Stimulated activated CD8-positive, alpha-beta memory T cell treated with anti-CD3 and anti-CD28 coated beads, Interleukin-15, amount 100 ng/mL, for 4 hours (primary cell): ENCODE data around the gene TUT1.
"Not testable (repeated sequence)": the region's sequence is repeated elsewhere in the genome, so short reads cannot be mapped to it uniquely, and the experiment has no call there.

Experiments
- DNase-seq, 2 donors: peaks; one replicate each; pipeline ENCODE4 v3.0.0-alpha.2; 2020; ENCODE audit warnings: low read depth in 2 of 2

The TUT1 gene

GRCh38 chr11:62591448-62592145 is at the start of gene TUT1:
TUT1 (minus strand) TSS chr11:62591523; CDS start chr11:62591485, 38 bp downstream.
- DNase-seq: peak; percentile 91 to 95

- DNase-seq: no peak
Observed at GRCh38 chr11:62632492-62632891, 41.2 kb upstream of the TUT1 start.

DNA sequence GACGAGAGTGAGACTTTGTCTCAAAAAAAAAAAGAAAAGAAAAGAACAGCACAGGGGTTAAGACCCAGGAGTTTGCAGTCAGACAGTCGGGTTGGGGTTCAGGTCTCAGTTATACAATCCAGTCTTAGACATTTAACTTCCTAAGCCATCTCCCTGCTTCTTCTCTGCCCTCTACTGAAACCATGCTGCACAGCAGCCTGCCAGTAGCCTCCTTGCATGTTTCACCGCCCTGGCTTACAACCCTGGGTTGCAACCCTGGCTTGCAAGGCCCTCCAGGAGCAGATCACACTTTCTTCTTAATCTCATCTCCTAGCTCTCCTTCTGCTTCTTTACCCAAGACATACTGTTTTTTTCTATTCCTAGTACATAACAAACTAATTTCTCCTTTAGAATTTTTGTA is 36.4 kb upstream of the TUT1 start:
- no peak for DNase-seq

- no peak for DNase-seq
Observed at GRCh38 chr11:62622476-62623089, 31.3 kb upstream of the TUT1 start.

DNA sequence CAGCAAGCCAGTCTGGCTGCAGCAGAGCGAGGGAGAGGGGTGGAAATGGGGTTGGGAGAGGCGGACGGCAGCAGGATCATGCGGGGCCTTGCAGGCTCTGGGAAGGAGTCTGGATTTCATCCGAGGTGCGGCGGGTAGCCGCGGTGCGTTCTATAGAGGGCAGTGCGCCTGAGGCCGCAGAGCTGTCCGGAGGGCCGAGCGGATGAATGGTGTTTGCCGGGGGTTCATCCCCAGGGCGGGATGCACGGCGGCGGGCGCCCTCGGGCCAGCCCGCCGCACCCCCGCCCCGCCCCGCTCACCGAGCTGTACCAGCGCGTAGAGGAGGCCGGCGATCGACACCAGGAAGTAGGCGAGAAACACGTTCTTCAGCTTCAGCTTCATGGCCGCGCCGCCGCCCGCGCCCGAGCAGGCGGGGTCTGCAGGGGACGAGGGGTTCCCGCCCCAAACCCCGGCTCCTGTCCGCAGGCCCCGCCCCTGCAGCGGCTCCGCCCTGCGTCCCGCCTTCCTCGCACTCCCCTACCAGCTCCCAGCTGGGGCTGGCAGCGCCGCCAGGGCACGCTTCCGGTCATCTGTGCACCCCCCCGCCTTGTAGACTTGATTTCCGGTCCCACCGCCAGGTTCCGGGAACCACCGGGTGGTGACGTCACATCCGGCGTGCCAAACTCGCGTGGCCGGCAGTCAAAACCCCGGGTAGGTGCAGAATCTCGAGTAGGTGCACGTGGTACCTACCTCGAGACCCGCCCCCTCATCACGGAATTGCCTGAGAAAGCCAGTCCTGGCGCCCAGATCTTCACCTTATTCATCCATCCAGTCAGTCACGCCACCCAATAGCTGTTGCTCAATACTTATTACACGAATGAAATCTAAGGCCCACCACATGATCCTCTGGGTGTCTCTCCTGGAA is 30.5 kb upstream of the TUT1 start, which contains the start of gene B3GAT3:
Gene B3GAT3, minus strand, starts transcription at position 420 of the 904 bp plus-strand sequence. Its CDS starts 39 bp downstream, at position 381.
- peak; percentile 97 for DNase-seq

DNA sequence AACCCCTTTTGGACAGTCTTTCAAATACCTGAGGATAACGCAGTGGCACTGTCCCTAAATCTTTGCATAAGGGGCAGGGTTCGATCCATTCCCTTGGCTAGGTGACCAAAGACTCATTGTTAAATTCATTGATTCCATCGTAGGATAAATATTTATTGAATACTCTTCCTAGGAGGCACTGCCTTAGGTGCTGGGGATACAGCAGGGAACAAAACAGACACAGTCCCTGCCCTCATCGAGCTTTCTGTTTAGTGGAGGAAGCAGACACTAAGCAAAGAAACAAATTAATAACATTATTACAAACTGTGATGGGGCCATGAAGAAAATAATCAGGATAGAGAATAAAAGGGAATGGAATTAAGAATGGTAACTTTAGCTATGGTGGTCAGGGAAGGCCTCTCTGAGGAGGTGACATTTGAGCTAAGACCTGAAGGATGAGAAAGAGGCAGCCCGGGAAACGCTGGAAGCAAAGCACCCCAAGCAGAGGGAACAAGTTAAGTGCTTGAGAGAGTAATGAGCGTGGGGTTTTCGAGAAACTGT is 29.8 kb upstream of the TUT1 start:
- DNase-seq: no peak

- not testable (repeated sequence) for DNase-seq
Observed at GRCh38 chr11:62616957-62617356, 25.6 kb upstream of the TUT1 start.

DNA sequence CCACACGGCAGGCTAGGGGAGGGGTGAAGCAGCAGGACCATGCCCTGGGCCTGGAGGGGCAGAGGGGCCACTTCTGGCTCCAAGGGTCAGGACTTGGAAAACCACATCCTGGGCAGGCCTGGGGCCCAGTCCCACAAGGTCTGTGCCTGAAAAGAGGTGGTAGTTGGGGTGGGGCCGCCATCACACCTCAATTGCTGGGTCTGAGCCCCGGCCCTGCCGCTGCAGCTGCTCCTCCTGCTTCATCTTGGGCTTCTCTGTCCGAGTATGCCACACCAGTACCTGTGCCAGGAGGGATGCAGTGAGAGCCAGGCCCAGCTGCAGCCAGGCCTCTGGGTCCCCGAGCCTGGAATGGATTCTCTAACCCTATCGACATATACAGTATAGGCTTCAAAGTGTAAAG is 24.2 kb upstream of the TUT1 start:
- no peak for DNase-seq

DNA sequence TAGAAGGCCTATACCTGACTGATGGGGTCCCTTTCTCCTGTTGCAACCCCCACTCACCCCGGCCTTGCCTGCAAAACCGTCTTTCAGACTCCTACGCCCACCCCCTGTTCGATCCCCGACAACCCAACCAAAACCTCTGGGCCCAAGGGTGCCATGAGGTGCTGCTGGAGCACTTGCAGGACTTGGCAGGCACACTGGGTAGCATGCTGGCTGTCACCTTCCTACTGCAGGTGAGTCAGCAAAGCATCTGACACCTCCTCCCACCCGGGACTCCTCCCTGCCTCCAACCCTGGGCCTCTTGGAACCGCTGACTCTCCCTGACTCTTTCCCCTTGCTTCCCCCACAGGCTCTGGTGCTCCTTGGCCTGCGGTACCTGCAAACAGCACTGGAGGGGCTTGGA is 23.0 kb upstream of the TUT1 start:
- DNase-seq: no peak

GRCh38 chr11:62613291-62613778 is 22.0 kb upstream of the TUT1 start:
- no peak for DNase-seq

GRCh38 chr11:62612366-62613290 is 21.3 kb upstream of the TUT1 start, which contains the start of the genes EML3 and ROM1:
EML3 (minus strand) TSS chr11:62612775; CDS start chr11:62612457, 318 bp downstream.
ROM1 (plus strand) TSS chr11:62613257; CDS start chr11:62613282, 25 bp downstream.
- peak; percentile 78 to 79 for DNase-seq

DNA sequence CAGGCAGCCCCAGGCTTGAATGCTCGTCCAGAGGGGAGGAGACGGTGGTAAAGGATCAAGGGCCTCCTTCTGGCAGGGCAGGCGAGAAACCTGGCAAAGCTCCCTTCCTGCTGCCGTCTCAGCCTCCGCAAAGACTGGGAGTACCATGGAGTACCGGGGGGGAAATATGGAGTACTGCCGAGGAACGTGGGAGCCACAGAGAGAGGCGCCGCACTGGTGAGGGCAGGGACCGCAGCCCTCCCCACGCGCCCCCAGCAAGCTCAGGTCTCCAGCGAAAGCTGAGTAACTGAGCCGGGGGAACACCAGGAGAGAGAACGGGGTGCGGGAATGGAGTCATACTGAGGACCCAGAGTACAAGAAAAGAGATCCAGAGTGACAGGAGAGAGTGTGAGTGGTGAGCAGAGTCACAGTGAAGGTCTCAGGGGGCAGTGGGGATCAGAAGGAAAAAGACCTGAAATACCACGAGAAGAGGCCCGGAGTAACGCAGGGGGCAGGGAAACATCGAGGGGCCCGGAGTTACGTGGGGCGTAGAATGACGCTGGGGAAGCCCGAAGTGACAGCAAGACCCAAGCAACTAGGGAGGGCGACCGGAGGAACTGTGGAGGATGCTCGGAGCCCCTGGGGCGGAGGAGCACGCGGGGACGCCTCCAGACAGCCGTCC is 20.5 kb upstream of the TUT1 start:
- DNase-seq: no peak

- DNase-seq: no peak
Observed at GRCh38 chr11:62610814-62611704, 19.7 kb upstream of the TUT1 start.

DNA sequence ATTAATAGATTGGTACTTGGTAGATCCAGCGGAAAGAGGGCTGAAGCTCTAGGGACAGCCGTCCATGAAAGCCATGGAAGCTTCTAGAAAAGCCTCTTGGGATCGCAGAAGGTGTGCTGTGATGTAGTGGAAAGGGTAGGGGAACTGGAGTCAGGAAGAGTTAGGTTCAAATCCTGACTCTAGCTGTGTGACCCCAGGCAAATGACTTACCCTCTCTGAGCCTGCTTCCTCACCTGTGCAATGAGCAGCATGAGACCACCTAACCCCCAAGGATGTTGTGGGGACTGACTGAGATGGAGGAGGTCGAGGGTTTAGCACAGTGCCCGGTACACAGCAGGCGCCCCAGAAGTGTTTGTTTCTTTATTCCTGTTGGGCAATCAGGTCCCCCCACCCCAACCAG is 19.1 kb upstream of the TUT1 start:
- no peak for DNase-seq

DNA sequence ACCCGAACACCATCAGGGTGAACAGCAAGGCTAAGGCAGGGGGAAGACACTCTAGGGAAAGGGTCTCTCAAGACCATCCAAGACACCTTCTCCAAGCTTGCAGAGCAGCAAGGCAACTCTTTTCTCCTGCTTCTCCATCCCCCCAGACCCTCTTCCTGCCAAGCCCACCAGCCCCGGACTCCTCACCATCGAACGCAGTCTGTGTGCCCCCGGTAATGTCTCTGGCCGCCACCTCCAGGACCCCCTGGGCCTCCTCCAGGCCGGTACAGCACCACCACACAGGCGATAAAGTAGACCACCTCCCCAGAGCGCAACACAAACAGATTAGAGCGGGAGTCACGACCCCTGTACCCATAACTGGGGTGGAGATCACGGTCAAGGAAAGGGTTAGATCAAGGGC is 17.5 kb upstream of the TUT1 start:
- DNase-seq: no peak

GRCh38 chr11:62607714-62608113 is 16.4 kb upstream of the TUT1 start:
- DNase-seq: no peak

DNA sequence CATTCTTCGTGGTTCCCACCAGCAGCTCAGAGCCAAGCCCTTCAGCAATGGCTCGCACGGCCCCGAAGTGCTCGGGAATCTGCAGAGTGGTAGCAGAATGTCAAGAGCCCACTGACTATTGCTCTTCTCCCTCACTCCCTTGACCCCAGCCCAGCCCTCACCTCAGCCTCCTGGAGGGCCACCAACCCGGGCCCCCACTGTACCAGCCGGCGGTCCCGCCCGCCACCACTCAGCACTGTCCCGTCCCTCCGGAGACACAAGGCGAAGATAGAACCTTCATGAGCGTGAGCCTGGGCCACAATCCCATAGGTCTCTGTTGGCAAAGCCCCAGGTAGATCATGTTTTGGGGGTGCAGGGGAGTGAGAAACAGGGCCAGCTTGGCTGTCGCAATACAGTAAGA is 14.6 kb upstream of the TUT1 start:
- DNase-seq: no peak

- no peak for DNase-seq
Observed at GRCh38 chr11:62605467-62605866, 14.1 kb upstream of the TUT1 start.
